GM12878 (cell line): ENCODE results near the gene KRTAP5-10. TPM values are rescaled to one million over a fixed set of nuclear protein-coding genes. Genes with fewer than 3 reads are reported as not detected.

Source experiments
- ATAC-seq: fragments of 200-7000 bp; cut with Tn5 transposase; 3 replicates; pipeline ENCODE4 v1.9.1; 2020; ENCODE audit warnings: mild to moderate bottlenecking, moderate library complexity
- BruUV-seq: library from RNA; stranded (reverse); fragments of 400-500 nt; replicated peaks from 2 replicates; lab custom pipeline; 2021; lab: Mats Ljungman, UMichigan
- CTCF ChIA-PET: fragments of 300-600 bp; sonication (Branson Sonifier 250); formaldehyde crosslinking; extraction: SDS; loops from one replicate; lab custom pipeline; 2021; ENCODE audit warnings: inconsistent platforms; lab: Yijun Ruan, JAX
- POLR2A ChIA-PET: fragments of 350-600 bp; formaldehyde crosslinking; extraction: SDS; loops from one replicate; lab custom pipeline; 2021; ENCODE audit warnings: inconsistent platforms; lab: Charles Lee
- RAD21 ChIA-PET: fragments of 300-600 bp; sonication (Branson Sonifier 250); formaldehyde crosslinking; loops from one replicate; lab custom pipeline; 2023; ENCODE audit warnings: antibody characterized with exemption; ENCODE audit not compliant: unreplicated experiment; lab: Charles Lee
- SMC1A ChIA-PET: fragments of 300-600 bp; sonication (Branson Sonifier 250); formaldehyde crosslinking; loops from one replicate; lab custom pipeline; 2023; ENCODE audit not compliant: unreplicated experiment, uncharacterized antibody; lab: Charles Lee
- DNase-seq: peaks from one replicate; pipeline ENCODE4 v3.0.0-alpha.2; 2011; ENCODE audit warnings: low read depth, low spot score
- FAIRE-seq: peaks from 3 replicates; lab custom pipeline; 2011; peaks lifted over from hg19 to GRCh38; lab: Jason Lieb, UNC
- H2AFZ ChIP-seq: 2 replicates; pipeline ENCODE4 v1.6.0; 2011; ENCODE audit warnings: low read depth, low read length, control low read depth; ENCODE audit not compliant: control insufficient read depth
- H3K27ac ChIP-seq: 2 replicates; pipeline ENCODE4 v1.5.1; 2011; ENCODE audit warnings: control low read depth; ENCODE audit not compliant: control insufficient read depth, insufficient read depth
- H3K27me3 ChIP-seq, 2 experiments: replicated peaks in 1 of 2; 2 replicates each; pipeline versions ENCODE4 v1.6.0 to v1.6.1; 2011; ENCODE audit warnings: low read length in 1 of 2; ENCODE audit not compliant: control insufficient read depth in 2 of 2, insufficient read depth in 2 of 2
- H3K36me3 ChIP-seq, 2 experiments: 2 replicates each; pipeline ENCODE4 v1.5.1; 2011; ENCODE audit warnings: low read length in 1 of 2; ENCODE audit not compliant: control insufficient read depth in 2 of 2, insufficient read depth in 2 of 2
- H3K4me1 ChIP-seq: 2 replicates; pipeline ENCODE4 v1.6.1; 2011; ENCODE audit warnings: mild to moderate bottlenecking, low read length, moderate library complexity, mixed read lengths; ENCODE audit not compliant: control insufficient read depth, insufficient read depth
- H3K4me2 ChIP-seq: 2 replicates; pipeline ENCODE4 v1.6.0; 2011; ENCODE audit warnings: control low read depth; ENCODE audit not compliant: control insufficient read depth, insufficient read depth
- H3K4me3 ChIP-seq: fragments of 200-600 bp; sonication (generic); 2 replicates; pipeline ENCODE4 v1.5.1; 2016
- H3K79me2 ChIP-seq: 2 replicates; pipeline ENCODE4 v1.6.0; 2011; ENCODE audit warnings: low read length; ENCODE audit not compliant: control insufficient read depth, insufficient read depth
- H3K9ac ChIP-seq: 2 replicates; pipeline ENCODE4 v1.8.0; 2011; ENCODE audit warnings: low read length, control low read depth, mixed read lengths; ENCODE audit not compliant: control insufficient read depth, insufficient read depth
- H3K9me3 ChIP-seq: replicated peaks from 3 replicates; pipeline ENCODE4 v1.5.1; 2011; ENCODE audit warnings: mild to moderate bottlenecking, low read length; ENCODE audit not compliant: control insufficient read depth, insufficient read depth
- H4K20me1 ChIP-seq: 2 replicates; pipeline ENCODE4 v1.6.0; 2011; ENCODE audit not compliant: control insufficient read depth, insufficient read depth
- BHLHE40 ChIP-seq, 2 experiments: fragments of 450-650 bp in 1 of 2; IDR thresholded peaks; 2 replicates each; pipeline ENCODE4 v1.6.1; 2011 to 2017; ENCODE audit warnings: low read depth in 2 of 2, borderline replicate concordance in 1 of 2, improper control_type of control experiment in 1 of 2, low read length in 1 of 2, mild to moderate bottlenecking in 1 of 2
- CBX3 ChIP-seq: fragments of 200-600 bp; sonication (generic); IDR thresholded peaks from 2 replicates; pipeline ENCODE4 v1.6.1; 2016; ENCODE audit warnings: low read depth, borderline replicate concordance
- EP300 ChIP-seq, 2 experiments: fragments of 150-350 bp in 1 of 2; IDR thresholded peaks; 2 replicates each; pipeline ENCODE4 v1.6.1; 2011 to 2012; ENCODE audit warnings: low read depth in 2 of 2, low read length in 2 of 2, borderline replicate concordance in 1 of 2, improper control_type of control experiment in 1 of 2, inconsistent platforms in 1 of 2; ENCODE audit not compliant: control insufficient read depth in 1 of 2
- GABPA ChIP-seq: IDR thresholded peaks from 2 replicates; pipeline ENCODE4 v1.6.1; 2014; ENCODE audit warnings: antibody characterized with exemption, low read depth, mild to moderate bottlenecking, inconsistent platforms
- GATAD2B ChIP-seq: fragments of 450-650 bp; conservative IDR thresholded peaks from 2 replicates; pipeline ENCODE4 v1.6.1; 2017; ENCODE audit warnings: low read depth, mild to moderate bottlenecking, moderate library complexity
- IRF4 ChIP-seq: IDR thresholded peaks from 2 replicates; pipeline ENCODE4 v1.6.1; 2011; ENCODE audit warnings: low read depth, low read length
- JUNB ChIP-seq: IDR thresholded peaks from 2 replicates; pipeline ENCODE4 v1.6.1; 2016; ENCODE audit warnings: antibody characterized with exemption, mild to moderate bottlenecking
- LARP7 ChIP-seq: fragments of 450-650 bp; IDR thresholded peaks from 2 replicates; pipeline ENCODE4 v1.6.1; 2017; ENCODE audit warnings: mild to moderate bottlenecking
- MYC ChIP-seq: IDR thresholded peaks from 2 replicates; pipeline ENCODE4 v1.6.1; 2011; ENCODE audit warnings: mild to moderate bottlenecking, low read length, moderate library complexity, inconsistent platforms; ENCODE audit not compliant: insufficient read depth, insufficient replicate concordance, insufficient read length, severe bottlenecking
- NFXL1 ChIP-seq: fragments of 450-650 bp; IDR thresholded peaks from 2 replicates; pipeline ENCODE4 v1.6.1; 2017; ENCODE audit warnings: antibody characterized with exemption, mild to moderate bottlenecking, borderline replicate concordance
- SREBF2 ChIP-seq: IDR thresholded peaks from 2 replicates; pipeline ENCODE4 v1.6.1; 2012; ENCODE audit warnings: mild to moderate bottlenecking, low read length
- TBL1XR1 ChIP-seq: IDR thresholded peaks from 2 replicates; pipeline ENCODE4 v1.6.1; 2012; ENCODE audit warnings: low read depth, low read length, improper control_type of control experiment
- USF2 ChIP-seq: IDR thresholded peaks from 2 replicates; pipeline ENCODE4 v1.6.1; 2011; ENCODE audit warnings: low read depth, low read length, improper control_type of control experiment, borderline replicate concordance
- WRNIP1 ChIP-seq: IDR thresholded peaks from 2 replicates; pipeline ENCODE4 v1.6.1; 2011; ENCODE audit warnings: low read depth, low read length, improper control_type of control experiment, borderline replicate concordance
- ZBTB33 ChIP-seq: fragments of 450-650 bp; IDR thresholded peaks from 2 replicates; pipeline ENCODE4 v1.6.1; 2017; ENCODE audit warnings: mild to moderate bottlenecking
- WGBS: methylation state at CpG from one replicate; pipeline ENCODE4 v1.1.6; 2016; ENCODE audit warnings: low lambda C conversion rate; ENCODE audit not compliant: insufficient replicate concordance, insufficient coverage; ENCODE audit errors: missing lambda C conversion rate; 5-methylcytosine and 5-hydroxymethylcytosine counted together
- in situ Hi-C: fragments of 300-500 bp; cut with MboI; formaldehyde crosslinking; loops from 9 replicates; pipeline ENCODE4 v1.14.3; 2018; ENCODE audit warnings: mixed read lengths
- intact Hi-C: fragments of 100-400 bp; cut with micrococcal nuclease; formaldehyde crosslinking; loops from one replicate; pipeline ENCODE4 v1.14.2; 2022; ENCODE audit not compliant: unreplicated experiment
- polyA plus RNA-seq, 11 experiments: library from polyadenylated mRNA; depleted of rRNA in 4 of 11; unstranded in 6 of 11; stranded (reverse) in 5 of 11; fragments of >200 nt; fragmentation: Nextera tagmentation in 4 of 11; fragmentation: Illumina TruSeq in 1 of 11; extraction: Ambion mirVana in 4 of 11; extraction: Trizol in 1 of 11; gene quantifications; 1 replicate in 1 of 11; 2 replicates in 10 of 11; pipeline versions ENCODE4 v1.2.1 to v1.2.3, GENCODE V29; 2011 to 2016; ENCODE audit warnings: inconsistent platforms in 2 of 11, missing spikeins in 2 of 11, low read depth in 1 of 11
- total RNA-seq, 4 experiments: library from RNA; depleted of rRNA in 3 of 4; stranded (reverse); fragments of >200 nt in 3 of 4; fragmentation: Illumina TruSeq in 1 of 4; extraction: Trizol in 1 of 4; gene quantifications; 2 replicates each; pipeline versions ENCODE4 v1.2.1 to v1.2.3, GENCODE V29; 2013 to 2021

The KRTAP5-10 gene
- total and polyA plus RNA-seq, 10 of the 15 experiments (the other 5 are each of a cell fraction or from before 2014, with no cell fraction given) = 0.06 to 0.10 (median 0.06) TPM; not detected in 7

- no peak for TF ChIP-seq JUNB
- no peak for TF ChIP-seq NFXL1
- TF ChIP-seq TBL1XR1 = no peak
- no peak for TF ChIP-seq EP300 (IDR thresholded peaks at IDR 0.05; ENCODE audit: borderline replicate concordance in 1 of 2, control insufficient read depth in 1 of 2, low read depth in 2 of 2, low read length in 2 of 2)
- no peak for TF ChIP-seq LARP7
- no peak for TF ChIP-seq BHLHE40 (IDR thresholded peaks at IDR 0.05; ENCODE audit: borderline replicate concordance in 1 of 2, low read depth in 2 of 2, low read length in 1 of 2)
- TF ChIP-seq USF2 = no peak
- TF ChIP-seq IRF4 = no peak
- no peak for TF ChIP-seq ZBTB33
- no peak for TF ChIP-seq SREBF2
- no peak for TF ChIP-seq CBX3
- no peak for TF ChIP-seq GABPA
- TF ChIP-seq GATAD2B = no peak
- no peak for TF ChIP-seq WRNIP1
- TF ChIP-seq MYC = no peak
- no peak overlapping the region for H3K27ac ChIP-seq
- ChIA-PET SMC1A (no interaction called here), CTCF (interaction anchor here (0.8 to 1.3 kb wide), 2 partner anchors 9 to 15 kb away, joined by 3 read pairs; partner anchors contain the start of gene KRTAP5-10), POLR2A (no interaction called here), RAD21 (no interaction called here)
- ATAC-seq (no peak), FAIRE-seq (no peak), DNase-seq (no peak)
- no peaks in the 10 kb centered on the region for H3K36me3 ChIP-seq
- no TSS peak for BruUV-seq
- H3K79me2 ChIP-seq = no peaks in the 10 kb centered on the region
- H4K20me1 ChIP-seq = no peaks in the 10 kb centered on the region; the same call in 1 of the 2 replicates
- no peaks in the 10 kb centered on the region; a peak in 2 of 4 replicates for H3K27me3 ChIP-seq
- intact Hi-C loops = no loop called here
- in situ Hi-C loops = no loop called here
- H3K4me2 ChIP-seq = no peak overlapping the region
- 31% methylated on average over 5 of the region's 5 CpGs for WGBS
- no peaks in the 10 kb centered on the region for H3K9me3 ChIP-seq
- no peak overlapping the region for H2AFZ ChIP-seq
- H3K9ac ChIP-seq = no peak overlapping the region
- H3K4me3 ChIP-seq = no peak overlapping the region
- no peaks in the 10 kb centered on the region for H3K4me1 ChIP-seq
These were observed 9.1 kb downstream of the KRTAP5-10 start for GRCh38 chr11:71574418-71574817.
